HTR-8/SVneo (cell line): ENCODE data around the gene KLC1.

Source experiments
- DNase-seq: peaks from one replicate; pipeline ENCODE4 v3.0.0; 2011; ENCODE audit warnings: low spot score, mixed read lengths; ENCODE audit not compliant: insufficient read length
- FAIRE-seq: peaks from 2 replicates; lab custom pipeline; 2011; peaks lifted over from hg19 to GRCh38; lab: Jason Lieb, UNC

Gene KLC1

GRCh38 chr14:103700753-103701490 lies 71.9 kb downstream of the KLC1 start:
- no peak for FAIRE-seq
- no peak for DNase-seq

GRCh38 chr14:103702095-103702494 lies 73.1 kb downstream of the KLC1 start:
- no peak for FAIRE-seq
- DNase-seq: no peak

GRCh38 chr14:103702497-103703432 lies 73.8 kb downstream of the KLC1 start:
- no peak for FAIRE-seq

GRCh38 chr14:103703433-103704385 lies 74.7 kb downstream of the KLC1 start:
- no peak for DNase-seq
- no peak for FAIRE-seq

More at GRCh38 chr14:103702497-103703432, 73.8 kb downstream of the KLC1 start:
- DNase-seq: no peak

GRCh38 chr14:103704708-103705107 lies 75.7 kb downstream of the KLC1 start:
- FAIRE-seq: no peak
- DNase-seq: no peak

- DNase-seq (no peak), FAIRE-seq (no peak)
Observed at GRCh38 chr14:103705118-103705503, 76.1 kb downstream of the KLC1 start.

- FAIRE-seq: no peak
- no peak for DNase-seq
Observed at GRCh38 chr14:103705504-103706284, 76.7 kb downstream of the KLC1 start.

GRCh38 chr14:103706551-103707328 lies 77.7 kb downstream of the KLC1 start:
- DNase-seq (no peak), FAIRE-seq (no peak)

GRCh38 chr14:103707329-103708263 lies 78.6 kb downstream of the KLC1 start:
- DNase-seq: no peak

GRCh38 chr14:103708750-103709187 lies 79.8 kb downstream of the KLC1 start:
- DNase-seq (no peak), FAIRE-seq (no peak)

More at GRCh38 chr14:103707329-103708263, 78.6 kb downstream of the KLC1 start:
- FAIRE-seq: no peak

- FAIRE-seq: no peak
Observed at GRCh38 chr14:103709814-103710213, 80.8 kb downstream of the KLC1 start.

GRCh38 chr14:103710771-103711377 lies 81.9 kb downstream of the KLC1 start:
- FAIRE-seq (no peak), DNase-seq (no peak)

More at GRCh38 chr14:103709814-103710213, 80.8 kb downstream of the KLC1 start:
- no peak for DNase-seq

- FAIRE-seq (no peak), DNase-seq (no peak)
Observed at GRCh38 chr14:103711516-103712431, 82.8 kb downstream of the KLC1 start.

GRCh38 chr14:103712633-103713247 lies 83.7 kb downstream of the KLC1 start:
- FAIRE-seq (no peak), DNase-seq (no peak)

GRCh38 chr14:103713304-103714062 lies 84.5 kb downstream of the KLC1 start:
- DNase-seq: no peak
- FAIRE-seq: peak; percentile 54
